HG03457 (cell line): ENCODE results near the gene GLRB.
"Not testable (repeated sequence)": the region's sequence is repeated elsewhere in the genome, so short reads cannot be mapped to it uniquely, and the experiment has no call there.

Source experiments
- ATAC-seq: cut with Tn5 transposase; IDR thresholded peaks from one replicate; pipeline ENCODE4 v1.9.1; 2021; ENCODE audit warnings: moderate number of reproducible peaks; ENCODE audit not compliant: unreplicated experiment

GLRB gene

DNA sequence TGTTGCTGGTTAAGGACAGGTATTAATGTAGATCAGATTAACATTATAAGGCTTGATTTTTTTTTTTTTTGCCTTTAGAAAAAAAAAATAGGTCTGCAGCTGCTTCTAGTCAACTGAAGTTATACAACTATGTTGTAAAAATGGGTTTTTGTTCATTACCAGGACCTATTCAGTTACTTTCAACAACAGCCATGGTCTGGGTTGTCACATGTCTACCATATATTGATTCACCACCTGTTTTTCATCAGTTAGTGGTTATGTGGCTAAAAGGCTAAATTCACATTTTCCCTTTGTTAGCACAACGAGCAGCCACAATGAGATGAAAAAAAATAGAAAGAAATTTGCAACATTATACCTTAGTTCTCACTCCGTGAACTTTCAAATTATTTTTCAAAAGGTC, 45.5 kb downstream of the GLRB start:
- ATAC-seq: no peak

DNA sequence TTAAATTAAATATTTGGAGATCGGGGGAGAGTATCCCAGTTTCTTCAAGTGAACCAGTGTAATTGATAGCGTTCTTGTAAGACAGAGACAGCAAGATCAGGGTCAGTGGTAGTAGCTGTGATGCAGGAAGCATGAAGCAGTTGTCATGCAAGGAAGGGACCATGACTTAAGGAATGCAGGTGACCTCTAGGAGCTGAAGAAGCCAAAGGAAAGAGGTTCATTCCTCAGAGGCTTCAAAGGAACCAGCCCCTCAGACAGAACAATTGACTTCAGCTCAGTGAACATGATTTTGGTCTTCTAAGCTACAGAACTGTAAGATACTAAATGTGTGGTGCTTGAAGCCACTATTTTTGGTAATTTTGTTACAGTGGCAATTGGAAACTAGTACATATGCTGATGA, 51.6 kb downstream of the GLRB start:
- ATAC-seq: no peak

DNA sequence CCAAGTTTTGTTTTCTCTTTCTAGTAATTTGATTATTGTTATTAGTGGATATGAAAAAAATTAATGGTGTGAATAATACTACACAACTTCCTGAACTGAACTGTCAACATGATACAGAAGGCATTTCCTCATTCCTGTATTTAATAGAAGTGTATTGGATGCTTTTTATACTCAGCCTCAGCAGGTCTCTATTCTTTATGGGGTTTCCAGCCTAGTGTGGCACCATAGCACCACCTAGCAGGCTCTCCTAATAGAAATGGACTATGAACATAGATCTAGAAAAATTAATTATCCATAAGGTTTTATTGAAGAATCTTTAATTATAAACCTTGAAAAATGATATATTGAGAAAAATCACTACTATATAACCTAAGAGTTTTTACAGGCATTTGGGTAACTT, 52.4 kb downstream of the GLRB start:
- no peak for ATAC-seq

DNA sequence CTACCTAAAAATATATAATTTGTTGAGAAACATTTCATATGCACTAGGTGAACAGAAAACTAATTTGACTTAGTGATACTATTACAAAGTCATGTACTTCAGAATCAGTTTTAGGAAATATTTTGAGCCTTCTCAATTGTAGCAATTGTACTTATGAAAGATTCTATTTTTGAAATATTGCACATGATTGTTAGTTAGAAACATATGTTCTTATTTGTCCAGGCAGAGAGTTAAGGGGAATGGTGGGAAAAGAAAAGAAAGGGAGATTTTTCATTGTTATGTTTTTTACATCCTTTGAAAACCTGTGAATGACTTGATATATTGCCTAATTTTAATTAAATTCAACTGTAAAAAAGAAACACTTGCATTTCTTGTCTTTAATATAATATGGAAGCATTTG, 66.0 kb downstream of the GLRB start:
- ATAC-seq: no peak

DNA sequence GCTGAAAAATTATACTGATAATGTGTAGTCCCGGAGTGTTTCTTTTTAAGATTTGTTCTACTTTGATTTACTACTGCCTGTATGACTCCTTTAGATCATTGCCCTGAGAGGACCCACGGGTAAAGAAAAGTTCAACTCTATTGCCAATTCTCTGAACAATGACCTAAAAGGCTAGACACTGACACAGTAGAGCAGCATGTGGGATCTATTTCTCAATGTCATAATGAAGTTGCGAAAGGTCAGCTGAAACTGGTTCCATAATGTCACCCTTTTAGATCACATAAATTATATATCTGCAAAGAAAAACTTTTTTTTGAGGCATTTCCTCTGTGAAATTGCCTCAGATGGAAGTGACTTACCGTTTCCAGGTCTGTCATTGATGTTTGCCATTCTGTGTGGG, 67.4 kb downstream of the GLRB start:
- ATAC-seq: no peak

DNA sequence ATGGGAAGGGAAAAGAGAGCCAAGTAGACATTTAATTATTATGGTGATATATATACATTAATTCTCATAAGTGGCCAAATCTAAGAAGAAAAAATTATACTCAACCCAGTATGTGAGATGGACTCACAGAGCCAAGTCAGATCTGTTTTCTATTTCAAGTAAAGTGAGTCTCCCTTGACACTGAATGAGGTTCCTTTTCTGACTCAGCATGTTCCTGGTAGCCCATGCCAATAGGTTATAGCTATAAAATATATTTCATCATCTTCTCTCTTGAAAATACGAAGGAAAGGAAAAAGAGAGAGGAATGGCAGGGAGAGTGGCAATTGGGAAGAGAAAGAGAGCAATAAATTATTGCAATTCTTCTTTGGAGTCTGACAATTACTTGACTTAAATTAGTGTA, 75.8 kb downstream of the GLRB start:
- ATAC-seq: no peak

DNA sequence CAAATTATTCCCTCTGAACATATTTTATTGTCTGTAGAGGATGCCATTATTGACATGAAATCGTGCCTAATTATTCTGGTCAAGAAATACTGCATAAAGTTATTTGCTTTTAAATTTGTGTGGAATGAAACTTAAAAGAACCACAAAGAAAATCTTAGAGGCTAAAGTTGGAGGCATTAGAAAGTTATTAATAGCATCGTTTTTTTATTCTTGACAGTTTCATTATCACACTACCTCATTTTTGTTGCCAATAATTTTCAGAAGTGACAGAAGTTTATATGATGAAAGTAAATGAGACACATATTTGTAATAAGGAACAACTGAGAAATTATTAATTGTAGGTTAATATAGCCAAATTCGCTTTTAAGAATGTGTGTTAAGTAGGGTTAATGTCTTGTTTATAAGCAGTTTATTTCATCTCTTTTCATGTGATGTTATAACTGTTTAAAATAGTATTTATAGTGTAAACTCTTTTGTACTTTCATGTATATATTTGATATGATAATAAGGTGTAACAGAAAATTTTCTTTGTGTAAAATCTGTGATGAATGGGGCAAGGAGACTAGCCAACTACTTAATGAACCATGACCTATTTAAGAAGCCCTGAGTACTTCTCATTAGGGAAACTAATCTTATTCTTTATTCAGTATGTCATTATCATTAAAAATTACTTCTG, 90.1 kb downstream of the GLRB start:
- no peak for ATAC-seq

DNA sequence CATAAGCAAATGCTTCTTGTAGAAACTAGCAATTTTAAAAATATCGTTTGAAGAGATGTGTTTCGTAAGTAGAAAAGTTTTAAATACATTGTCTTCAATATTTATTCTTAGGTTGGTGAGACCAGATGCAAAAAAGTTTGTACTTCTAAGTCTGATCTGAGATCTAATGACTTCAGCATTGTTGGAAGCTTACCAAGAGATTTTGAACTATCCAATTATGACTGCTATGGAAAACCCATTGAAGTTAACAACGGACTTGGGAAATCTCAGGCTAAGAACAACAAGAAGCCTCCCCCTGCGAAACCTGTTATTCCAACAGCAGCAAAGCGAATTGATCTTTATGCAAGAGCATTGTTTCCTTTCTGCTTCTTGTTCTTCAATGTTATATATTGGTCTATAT, 94.4 kb downstream of the GLRB start:
- ATAC-seq: no peak

DNA sequence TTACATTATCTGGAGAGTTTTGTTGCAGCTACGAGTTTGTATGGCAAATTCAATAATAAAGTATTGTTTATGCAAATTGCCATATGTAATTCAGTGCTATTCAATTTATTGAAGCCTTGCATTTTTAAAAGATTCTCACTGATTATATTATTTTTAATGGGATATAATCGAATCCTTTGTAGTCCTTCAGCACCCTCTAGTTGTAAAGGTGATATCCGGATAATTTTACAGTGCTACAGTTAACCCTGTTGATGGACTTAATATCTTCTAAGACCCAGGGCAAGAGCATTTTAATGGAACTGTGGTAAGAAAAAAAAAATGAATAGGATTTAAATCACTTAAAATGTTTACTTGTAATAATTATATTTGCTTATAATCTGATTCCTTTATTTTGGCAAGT, 96.1 kb downstream of the GLRB start:
- ATAC-seq: no peak

DNA sequence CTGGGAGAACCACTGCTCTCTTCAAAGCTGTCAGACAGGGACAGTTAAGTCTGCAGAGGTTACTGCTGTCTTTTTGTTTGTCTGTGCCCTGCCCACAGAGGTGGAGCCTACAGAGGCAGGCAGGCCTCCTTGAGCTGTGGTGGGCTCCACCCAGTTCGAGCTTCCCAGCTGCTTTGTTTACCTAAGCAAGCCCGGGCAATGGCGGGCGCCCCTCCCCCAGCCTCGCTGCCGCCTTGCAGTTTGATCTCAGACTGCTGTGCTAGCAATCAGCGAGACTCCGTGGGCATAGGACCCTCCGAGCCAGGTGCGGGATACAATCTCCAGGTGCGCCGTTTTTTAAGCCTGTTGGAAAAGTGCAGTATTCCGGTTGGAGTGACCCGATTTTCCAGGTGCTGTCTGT, 104.3 kb downstream of the GLRB start:
- ATAC-seq: not testable (repeated sequence)

DNA sequence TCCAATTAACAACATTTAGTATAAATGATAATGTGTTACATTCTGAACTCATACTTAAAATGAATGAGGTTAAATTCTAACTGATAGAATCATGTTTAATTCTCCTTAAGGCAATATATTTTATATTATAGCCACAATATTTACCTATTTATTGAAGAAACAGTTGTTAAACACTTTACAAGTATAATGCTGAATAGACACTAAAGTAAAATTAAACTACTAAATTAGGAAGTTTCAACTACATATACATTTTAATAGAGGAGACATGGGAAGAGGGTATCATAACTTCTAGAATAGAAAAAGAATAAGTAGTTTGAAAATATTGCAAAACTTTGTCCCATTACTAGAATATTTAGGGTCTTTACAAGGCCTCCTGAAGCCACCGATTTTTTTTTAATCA, 108.3 kb downstream of the GLRB start:
- no peak for ATAC-seq

DNA sequence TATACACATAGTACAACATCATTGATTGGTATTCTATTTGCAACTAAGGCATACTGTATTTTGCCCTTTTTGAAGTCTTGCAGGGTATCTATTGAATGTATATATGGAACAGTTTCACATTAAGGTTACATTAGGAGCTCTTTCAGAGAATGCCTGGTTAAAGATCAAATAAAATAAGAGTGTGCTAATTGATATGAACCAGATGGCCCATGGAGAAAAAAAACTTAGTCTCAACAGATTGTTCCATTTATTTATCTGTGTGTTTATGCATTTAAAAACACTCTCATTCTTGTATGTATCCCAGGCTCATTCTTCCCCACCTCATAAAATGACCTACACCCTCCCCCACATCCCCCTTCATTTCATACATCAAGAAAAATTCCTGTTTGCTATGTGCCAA, 109.4 kb downstream of the GLRB start:
- ATAC-seq: no peak

DNA sequence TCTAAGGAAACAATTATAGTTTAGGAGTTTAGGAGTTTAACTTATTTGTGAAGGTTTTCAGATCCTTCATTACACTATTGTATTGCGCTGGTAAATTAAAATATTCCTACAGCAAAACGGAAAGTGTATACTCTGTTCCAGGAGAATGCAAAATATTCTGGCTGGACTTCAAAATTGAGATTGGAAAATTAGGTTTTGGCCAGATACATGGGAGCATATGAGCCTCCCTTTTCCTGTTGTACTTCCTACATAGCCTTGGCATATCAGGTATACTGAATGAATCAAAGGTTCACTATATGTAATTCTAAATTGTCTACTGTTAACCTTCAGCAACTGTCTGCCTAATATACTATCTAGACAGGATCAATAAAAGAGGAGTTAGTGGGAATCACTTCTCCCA, 119.4 kb downstream of the GLRB start:
- no peak for ATAC-seq

DNA sequence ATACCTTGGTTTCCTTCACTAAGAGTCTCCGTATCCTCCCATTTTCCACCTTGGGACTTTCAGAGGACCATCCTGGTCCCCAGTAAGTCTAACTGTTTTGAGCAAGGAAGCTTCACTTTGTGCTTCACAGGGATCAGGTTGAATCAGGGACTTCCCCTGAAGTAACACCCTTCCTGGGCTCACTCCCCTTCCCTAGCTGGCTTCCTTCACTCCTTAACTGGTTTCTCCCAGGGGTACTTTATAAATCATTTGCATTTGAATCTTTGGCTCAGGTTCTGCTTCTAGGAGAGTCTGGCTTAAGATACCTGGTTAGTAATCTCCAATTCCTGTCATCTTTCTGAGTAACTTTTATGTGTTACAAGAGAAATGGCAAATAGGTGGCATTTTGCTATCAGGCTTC, 120.1 kb downstream of the GLRB start:
- ATAC-seq: no peak

DNA sequence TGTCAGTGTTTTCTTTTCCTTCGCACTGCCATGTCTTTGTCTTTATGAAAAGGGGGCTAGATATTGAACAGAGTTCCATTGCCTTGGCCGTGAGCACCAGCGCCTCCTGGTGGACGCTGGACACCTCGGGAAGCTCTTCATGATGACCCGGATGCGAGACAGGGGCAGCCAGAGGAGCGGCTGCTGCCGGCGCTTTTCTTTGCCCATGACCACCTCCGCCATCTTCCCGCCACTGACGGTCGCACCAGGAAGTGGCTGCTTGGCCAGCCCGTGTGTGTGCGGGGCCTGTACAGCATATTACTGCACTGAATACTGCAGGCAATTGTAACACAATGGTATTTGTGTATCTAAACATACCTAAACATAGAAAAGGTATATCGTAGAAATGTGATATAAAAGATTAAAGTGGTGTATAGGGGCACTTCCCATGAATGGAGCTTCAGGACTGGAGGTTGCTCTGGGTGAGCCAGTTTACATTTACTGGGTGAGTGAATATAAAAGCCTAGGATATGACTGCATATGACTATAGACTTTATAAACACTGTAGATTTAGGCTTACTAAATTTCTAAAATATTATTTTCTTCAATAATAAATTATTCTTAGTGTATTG, 128.8 kb downstream of the GLRB start:
- ATAC-seq: no peak

DNA sequence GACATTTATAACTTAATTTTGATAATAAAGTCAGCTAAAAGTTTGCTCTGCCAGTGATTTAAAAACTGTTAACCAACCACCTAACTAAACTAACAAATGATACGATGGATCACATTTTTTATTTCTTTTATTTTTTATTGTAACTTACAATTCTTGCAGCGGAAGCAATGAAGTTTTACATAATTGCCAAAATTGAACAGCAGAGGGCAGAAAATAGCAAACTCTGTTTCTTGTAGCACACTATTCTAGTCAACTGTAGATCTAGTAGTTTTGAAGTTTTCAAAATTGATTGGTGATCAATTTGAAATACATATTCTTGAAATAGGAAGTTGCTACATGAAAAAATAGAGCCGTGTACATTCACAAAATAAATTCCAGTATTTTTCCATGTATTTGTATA, 141.8 kb downstream of the GLRB start:
- no peak for ATAC-seq

DNA sequence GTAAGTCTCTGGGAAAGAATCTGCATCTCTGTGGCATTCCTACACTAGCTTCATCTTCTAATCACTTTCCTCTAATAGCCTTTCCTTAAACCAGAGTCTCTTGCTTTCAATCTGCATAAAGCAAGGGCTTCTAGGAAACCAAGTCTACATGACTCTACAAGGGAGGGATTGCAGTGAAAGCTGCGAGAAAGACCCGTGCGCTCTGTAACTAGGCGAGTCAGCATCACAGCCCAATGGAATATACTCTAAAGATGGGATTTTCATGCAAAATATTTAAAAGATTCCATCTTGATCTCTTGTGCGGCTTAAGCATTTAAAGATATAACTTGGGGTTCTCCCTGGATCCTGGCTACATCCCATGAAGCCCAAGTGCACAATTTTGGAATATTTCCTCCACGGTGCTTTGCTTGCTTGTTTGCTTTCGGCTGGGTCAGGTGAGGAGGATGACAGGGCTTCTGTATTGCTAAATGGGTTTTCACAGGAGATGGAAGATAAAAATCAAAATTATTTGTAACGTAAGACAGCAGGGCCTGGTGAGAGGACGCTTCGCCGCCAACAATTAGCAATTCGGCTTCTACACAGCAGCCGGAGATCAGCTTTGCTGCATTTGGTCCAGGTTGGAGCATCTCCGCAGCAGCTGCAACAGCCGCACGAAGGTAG, 143.9 kb downstream of the GLRB start:
- no peak for ATAC-seq

DNA sequence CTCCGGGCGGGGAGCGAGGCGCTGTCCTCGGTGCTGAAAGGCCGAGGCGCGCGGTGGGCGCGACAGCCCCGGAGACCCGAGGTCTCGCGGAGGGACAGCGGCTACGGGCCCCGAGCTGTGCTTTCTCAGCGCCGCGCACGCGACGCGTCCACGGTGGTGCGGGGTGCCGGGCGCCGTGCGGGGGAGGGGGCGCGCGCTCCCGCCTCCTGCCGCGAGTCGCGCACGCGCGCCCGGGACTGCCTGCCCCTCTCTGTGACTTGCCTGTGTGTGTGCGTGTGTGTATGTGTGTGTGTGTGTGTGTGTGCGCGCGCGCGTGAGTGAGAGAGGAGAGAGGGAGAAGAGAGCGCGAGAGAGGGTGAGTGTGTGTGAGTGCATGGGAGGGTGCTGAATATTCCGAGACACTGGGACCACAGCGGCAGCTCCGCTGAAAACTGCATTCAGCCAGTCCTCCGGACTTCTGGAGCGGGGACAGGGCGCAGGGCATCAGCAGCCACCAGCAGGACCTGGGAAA, 144.5 kb downstream of the GLRB start, which contains the start of gene GRIA2:
TSS of gene GRIA2 (plus strand) at position 358 of the 511 bp plus-strand sequence. CDS start 315 bp downstream, outside the sequence.
- ATAC-seq: no peak

DNA sequence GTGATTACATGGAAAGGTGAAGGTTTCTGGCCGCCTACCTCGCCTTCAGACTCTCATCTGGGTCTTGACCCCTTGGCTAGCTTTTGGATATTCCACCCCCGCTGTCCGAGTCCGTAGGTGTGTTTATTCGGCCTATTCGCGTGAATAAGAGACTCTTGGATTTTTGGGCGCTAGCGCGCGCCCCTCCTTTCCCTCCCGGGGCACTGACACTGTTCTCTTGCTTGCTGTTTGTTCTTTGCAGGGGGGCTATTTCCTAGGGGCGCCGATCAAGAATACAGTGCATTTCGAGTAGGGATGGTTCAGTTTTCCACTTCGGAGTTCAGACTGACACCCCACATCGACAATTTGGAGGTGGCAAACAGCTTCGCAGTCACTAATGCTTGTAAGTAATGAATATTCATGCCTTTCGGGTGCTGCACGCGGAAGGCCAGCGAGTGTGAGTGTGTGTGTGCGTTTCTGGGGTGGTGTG, 145.5 kb downstream of the GLRB start:
- ATAC-seq: no peak
